Common myeloid progenitor, CD34-positive (primary cell): Measurements from ENCODE around the gene MORN1.
A peak's percentile ranks its signal among the peaks of the same experiment; 100 is the strongest.

Experiments used
- CTCF ChIA-PET: fragments of 350-600 bp; sonication (Branson Sonifier 250); formaldehyde crosslinking; loops from one replicate; lab custom pipeline; 2021; ENCODE audit warnings: antibody characterized with exemption; lab: Charles Lee
- POLR2A ChIA-PET: fragments of 350-600 bp; sonication (Branson Sonifier 250); formaldehyde crosslinking; loops from one replicate; lab custom pipeline; 2021; ENCODE audit warnings: antibody characterized with exemption; lab: Charles Lee
- DNase-seq, 3 donors: peaks; one replicate each; pipeline versions ENCODE4 v3.0.0 to v3.0.0-alpha.2; 2013
- H3K27ac ChIP-seq, 2 experiments: 1 replicate in 1 of 2; 2 replicates in 1 of 2; pipeline ENCODE4 v1.7.0; 2013; ENCODE audit warnings: inconsistent platforms in 2 of 2, low read length in 2 of 2, mild to moderate bottlenecking in 2 of 2, low read depth in 1 of 2, moderate library complexity in 1 of 2; ENCODE audit not compliant: severe bottlenecking in 2 of 2, insufficient read depth in 1 of 2, poor library complexity in 1 of 2
- H3K27me3 ChIP-seq, 5 experiments: replicated peaks in 2 of 5; 1 replicate in 3 of 5; 2 replicates in 2 of 5; pipeline versions ENCODE4 v1.6.1 to v1.7.0; 2013; ENCODE audit warnings: low read length in 4 of 5, mild to moderate bottlenecking in 2 of 5, moderate library complexity in 2 of 5, inconsistent platforms in 1 of 5; ENCODE audit not compliant: insufficient read depth in 5 of 5, control insufficient read depth in 4 of 5
- H3K36me3 ChIP-seq, 4 experiments: 1 replicate in 2 of 4; 2 replicates in 2 of 4; pipeline versions ENCODE4 v1.6.1 to v1.7.0; 2013; ENCODE audit warnings: low read length in 3 of 4, control low read depth in 1 of 4, mild to moderate bottlenecking in 1 of 4; ENCODE audit not compliant: control insufficient read depth in 4 of 4, insufficient read depth in 4 of 4
- H3K4me1 ChIP-seq, 4 experiments: 1 replicate in 3 of 4; 2 replicates in 1 of 4; pipeline versions ENCODE4 v1.6.1 to v1.7.1; 2013; ENCODE audit warnings: low read length in 3 of 4, mild to moderate bottlenecking in 3 of 4, control low read depth in 1 of 4, inconsistent platforms in 1 of 4, moderate library complexity in 1 of 4; ENCODE audit not compliant: control insufficient read depth in 4 of 4, insufficient read depth in 4 of 4; ENCODE audit errors: control extremely low read depth in 1 of 4
- H3K4me3 ChIP-seq, 7 experiments: 1 replicate in 4 of 7; 2 replicates in 3 of 7; pipeline versions ENCODE4 v1.5.1 to v1.7.0; 2013; ENCODE audit warnings: mild to moderate bottlenecking in 7 of 7, low read length in 6 of 7, moderate library complexity in 6 of 7, inconsistent platforms in 2 of 7, low read depth in 2 of 7, control low read depth in 1 of 7; ENCODE audit not compliant: insufficient read depth in 4 of 7, control insufficient read depth in 1 of 7; ENCODE audit errors: extremely low read depth in 1 of 7
- H3K9me3 ChIP-seq, 5 experiments: 1 replicate in 4 of 5; 2 replicates in 1 of 5; pipeline versions ENCODE4 v1.6.1 to v1.7.1; 2013; ENCODE audit warnings: low read length in 4 of 5, mild to moderate bottlenecking in 2 of 5, inconsistent platforms in 1 of 5, low read depth in 1 of 5, moderate library complexity in 1 of 5; ENCODE audit not compliant: control insufficient read depth in 4 of 5, insufficient read depth in 2 of 5; ENCODE audit errors: control extremely low read depth in 1 of 5
- WGBS: methylation state at CpG from one replicate; pipeline ENCODE4 v1.1.5; 2013; ENCODE audit not compliant: insufficient coverage; 5-methylcytosine and 5-hydroxymethylcytosine counted together

MORN1 gene

GRCh38 chr1:2278591-2279209, 112.7 kb downstream of the MORN1 start:
- H3K27ac ChIP-seq, result peak overlapping the region in 1 of 2 experiments; percentile 54
- 39% methylated on average over 8 of the region's 16 CpGs for WGBS
- H3K4me3 ChIP-seq, result peak overlapping the region in 3 of 7 experiments; percentile 3 to 62 (median 29)
- H3K36me3 ChIP-seq, result peaks cover 0 to 7% (median 3%) of the 10 kb centered on the region in 4 experiments
- H3K9me3 ChIP-seq, result no peaks in the 10 kb centered on the region
- POLR2A ChIA-PET, result interaction anchor here (1.5 to 2.6 kb wide), 5 partner anchors 10 to 36 kb away, joined by 8 to 20 read pairs (median 10); no protein-coding TSS in a partner anchor
- CTCF ChIA-PET, result interaction anchor here (0.8 to 1.5 kb wide), 3 partner anchors 10 to 103 kb away, joined by 3 to 4 read pairs (median 3); no protein-coding TSS in a partner anchor
- DNase-seq, result no peak
- H3K4me1 ChIP-seq, result peaks cover 0 to 60% (median 54%) of the 10 kb centered on the region in 4 experiments
- no peaks in the 10 kb centered on the region for H3K27me3 ChIP-seq

GRCh38 chr1:2277741-2278488, 113.4 kb downstream of the MORN1 start:
- peaks cover 0 to 7% (median 3%) of the 10 kb centered on the region in 4 experiments for H3K36me3 ChIP-seq
- H3K4me3 ChIP-seq, result no peak overlapping the region
- 98% methylated on average over 24 of the region's 25 CpGs for WGBS
- ChIA-PET CTCF (interaction anchor here (1.4 kb wide), 1 partner anchor 21 kb away, joined by 3 read pairs; no protein-coding TSS in a partner anchor), POLR2A (interaction anchor here (2.0 to 2.6 kb wide), 3 partner anchors 11 to 22 kb away, joined by 10 to 20 read pairs (median 16); no protein-coding TSS in a partner anchor)
- no peaks in the 10 kb centered on the region for H3K9me3 ChIP-seq
- no peak for DNase-seq
- peaks cover 0 to 57% (median 52%) of the 10 kb centered on the region in 4 experiments for H3K4me1 ChIP-seq
- no peak overlapping the region for H3K27ac ChIP-seq
- no peaks in the 10 kb centered on the region for H3K27me3 ChIP-seq

- H3K9me3 ChIP-seq, result no peaks in the 10 kb centered on the region
- WGBS, result 92% methylated on average over 7 of the region's 12 CpGs
- no peak overlapping the region for H3K27ac ChIP-seq
- DNase-seq, result no peak
- no peak overlapping the region for H3K4me3 ChIP-seq
- ChIA-PET POLR2A (interaction anchor here (0.6 to 2.4 kb wide), 6 partner anchors 11 to 24 kb away, joined by 3 to 21 read pairs (median 9); no protein-coding TSS in a partner anchor), CTCF (interaction anchor here (1.2 to 1.9 kb wide), 5 partner anchors 10 to 39 kb away, joined by 5 to 10 read pairs (median 6); no protein-coding TSS in a partner anchor)
- no peaks in the 10 kb centered on the region for H3K27me3 ChIP-seq
- H3K4me1 ChIP-seq, result peaks cover 0 to 63% (median 52%) of the 10 kb centered on the region in 4 experiments
- H3K36me3 ChIP-seq, result peaks cover 0 to 7% (median 3%) of the 10 kb centered on the region in 4 experiments
Measured at GRCh38 chr1:2276803-2277580, 114.4 kb downstream of the MORN1 start.

GRCh38 chr1:2275796-2276536, 115.4 kb downstream of the MORN1 start:
- CTCF ChIA-PET, result interaction anchor here (1.2 to 1.9 kb wide), 7 partner anchors 9 to 40 kb away, joined by 3 to 10 read pairs (median 6); no protein-coding TSS in a partner anchor
- Histone ChIP-seq H3K36me3 (peaks cover 0 to 7% (median 3%) of the 10 kb centered on the region in 4 experiments), H3K4me3 (no peak overlapping the region), H3K4me1 (peaks cover 0 to 65% (median 52%) of the 10 kb centered on the region in 4 experiments), H3K9me3 (no peaks in the 10 kb centered on the region), H3K27ac (no peak overlapping the region), H3K27me3 (no peaks in the 10 kb centered on the region)
- POLR2A ChIA-PET, result interaction anchor here (1.0 to 2.4 kb wide), 9 partner anchors 8 to 25 kb away, joined by 3 to 21 read pairs (median 4); no protein-coding TSS in a partner anchor
- DNase-seq, result peak in 2 of 3 donors; percentile 47 to 48
- WGBS, result 55% methylated on average over 9 of the region's 14 CpGs

GRCh38 chr1:2274929-2275475, 116.4 kb downstream of the MORN1 start:
- Histone ChIP-seq H3K27ac (no peak overlapping the region), H3K4me3 (no peak overlapping the region), H3K4me1 (peaks cover 0 to 63% (median 48%) of the 10 kb centered on the region in 4 experiments), H3K9me3 (no peaks in the 10 kb centered on the region), H3K27me3 (no peaks in the 10 kb centered on the region), H3K36me3 (peaks cover 0 to 7% (median 3%) of the 10 kb centered on the region in 4 experiments)
- POLR2A ChIA-PET, result interaction anchor here (1.1 to 2.4 kb wide), 2 partner anchors 17 to 19 kb away, joined by 4 to 19 read pairs; no protein-coding TSS in a partner anchor
- WGBS, result 86% methylated on average over 13 of the region's 21 CpGs
- CTCF ChIA-PET, result interaction anchor here (1.4 to 1.5 kb wide), 2 partner anchors 9 to 28 kb away, joined by 3 to 7 read pairs; no protein-coding TSS in a partner anchor
- DNase-seq, result no peak
